Gastroesophageal sphincter (tissue), 3 donors: ENCODE measurements around the gene ACER1.

ENCODE experiments used
- EP300 ChIP-seq: sonication (generic); formaldehyde crosslinking; IDR thresholded peaks from one replicate; pipeline ENCODE4 v1.6.1; 2017; ENCODE audit warnings: antibody characterized with exemption, mild to moderate bottlenecking
- POLR2A ChIP-seq, 2 donors: fragments of 450-650 bp; IDR thresholded peaks; one replicate each; pipeline ENCODE4 v1.6.1; 2017; ENCODE audit warnings: antibody characterized with exemption in 2 of 2, mild to moderate bottlenecking in 2 of 2, moderate library complexity in 1 of 2
- POLR2AphosphoS5 ChIP-seq: sonication (generic); formaldehyde crosslinking; IDR thresholded peaks from one replicate; pipeline ENCODE4 v1.6.1; 2017; ENCODE audit warnings: antibody characterized with exemption
- TF ChIP-seq, protein P1 (sequence below), 4 experiments: fragments of 200-600 bp in 2 of 4; fragments of 450-650 bp in 2 of 4; sonication (generic) in 1 of 4; IDR thresholded peaks; one replicate each; pipeline ENCODE4 v1.5.1; 2017 to 2019; ENCODE audit warnings: antibody characterized with exemption in 4 of 4, mild to moderate bottlenecking in 2 of 4, moderate library complexity in 2 of 4

DNA sequence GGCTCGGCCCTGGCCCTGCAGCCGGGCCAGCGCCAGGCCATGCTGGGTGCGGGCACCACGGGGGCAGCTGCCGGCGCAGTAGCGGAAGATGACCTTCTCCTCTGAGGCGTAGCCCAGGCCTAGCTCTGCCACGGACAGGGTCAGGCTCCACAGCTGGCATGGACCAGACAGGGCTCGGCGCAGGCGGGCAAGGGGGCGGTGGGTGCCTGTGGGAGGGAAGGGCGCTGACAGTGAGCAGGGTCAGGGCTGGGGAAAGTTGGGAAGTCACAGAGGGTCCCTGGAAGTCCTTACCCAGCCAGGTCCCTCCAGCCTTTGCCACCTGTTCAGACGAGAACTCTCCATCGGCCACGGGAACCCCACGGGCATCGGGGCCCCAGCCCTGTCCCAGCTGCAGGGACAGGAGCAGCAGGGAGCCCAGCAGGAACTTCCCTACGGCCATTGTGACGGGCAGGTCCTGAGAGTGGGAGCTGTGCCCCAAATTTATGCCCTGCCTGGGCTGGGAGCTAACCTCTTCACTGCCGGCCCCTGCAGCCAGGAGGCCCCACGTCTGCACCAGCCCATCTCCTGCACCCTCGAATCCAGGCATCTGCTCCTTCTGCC is 42.1 kb upstream of the ACER1 start, which contains the start of gene PSPN:
- TF ChIP-seq EP300 (no peak), POLR2A (IDR thresholded peaks at IDR 0.05) (no peak), POLR2AphosphoS5 (no peak)
- TF ChIP-seq, protein P1, sequence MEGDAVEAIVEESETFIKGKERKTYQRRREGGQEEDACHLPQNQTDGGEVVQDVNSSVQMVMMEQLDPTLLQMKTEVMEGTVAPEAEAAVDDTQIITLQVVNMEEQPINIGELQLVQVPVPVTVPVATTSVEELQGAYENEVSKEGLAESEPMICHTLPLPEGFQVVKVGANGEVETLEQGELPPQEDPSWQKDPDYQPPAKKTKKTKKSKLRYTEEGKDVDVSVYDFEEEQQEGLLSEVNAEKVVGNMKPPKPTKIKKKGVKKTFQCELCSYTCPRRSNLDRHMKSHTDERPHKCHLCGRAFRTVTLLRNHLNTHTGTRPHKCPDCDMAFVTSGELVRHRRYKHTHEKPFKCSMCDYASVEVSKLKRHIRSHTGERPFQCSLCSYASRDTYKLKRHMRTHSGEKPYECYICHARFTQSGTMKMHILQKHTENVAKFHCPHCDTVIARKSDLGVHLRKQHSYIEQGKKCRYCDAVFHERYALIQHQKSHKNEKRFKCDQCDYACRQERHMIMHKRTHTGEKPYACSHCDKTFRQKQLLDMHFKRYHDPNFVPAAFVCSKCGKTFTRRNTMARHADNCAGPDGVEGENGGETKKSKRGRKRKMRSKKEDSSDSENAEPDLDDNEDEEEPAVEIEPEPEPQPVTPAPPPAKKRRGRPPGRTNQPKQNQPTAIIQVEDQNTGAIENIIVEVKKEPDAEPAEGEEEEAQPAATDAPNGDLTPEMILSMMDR (IDR thresholded peaks at IDR 0.05), result no peak
